Measurements from ENCODE around the gene AMMECR1L.

GRCh38 chr2:127901339-127902056, 15.7 kb upstream of the AMMECR1L start:
- TF ChIP-seq CTCF (IDR thresholded peaks at IDR 0.05) (no peak), POLR2A (IDR thresholded peaks at IDR 0.05) (no peak)
